NT2/D1 (cell line): ENCODE results near the gene PRKCSH.

Experiments
- YY1 ChIP-seq: IDR thresholded peaks from 2 replicates; pipeline ENCODE4 v1.6.1; 2011; ENCODE audit not compliant: insufficient read length, insufficient read depth
- ZNF274 ChIP-seq: IDR thresholded peaks from 2 replicates; pipeline ENCODE4 v1.6.1; 2011; ENCODE audit warnings: mild to moderate bottlenecking, low read depth, low read length

DNA sequence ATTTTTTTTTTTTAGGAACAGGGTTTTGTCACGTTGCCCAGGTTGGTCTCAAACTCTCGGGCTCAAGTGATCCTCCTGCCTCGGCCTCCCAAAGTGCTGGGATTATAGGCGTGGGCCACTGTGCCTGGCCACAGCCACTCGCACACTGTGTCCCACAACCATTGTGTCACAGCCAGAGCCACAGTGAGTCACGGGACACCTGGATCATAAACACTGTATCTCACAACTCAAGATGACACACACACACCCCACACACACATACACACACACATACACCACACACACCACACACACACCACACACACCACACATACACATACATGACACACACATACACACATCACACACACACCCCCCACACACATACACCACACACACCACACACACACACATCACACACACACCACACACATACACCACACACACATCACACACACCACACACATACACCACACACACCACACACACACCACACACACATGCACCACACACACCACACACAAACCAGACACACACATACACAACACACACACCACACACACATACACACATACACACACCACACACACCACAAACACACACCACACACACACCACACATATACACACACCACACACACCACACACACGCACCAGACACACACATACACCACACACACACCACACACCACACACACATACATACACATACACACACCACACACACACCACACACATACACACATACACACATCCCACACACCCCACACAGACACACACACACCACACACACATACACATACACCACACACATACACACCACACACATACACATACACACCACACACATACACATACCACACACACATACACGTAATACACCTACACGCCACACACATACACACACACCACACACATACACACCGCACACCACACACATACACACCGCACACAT, 29.2 kb downstream of the PRKCSH start:
- TF ChIP-seq YY1 (no peak), ZNF274 (no peak)
